Right ventricle myocardium superior (tissue), 1 donor: Measurements from ENCODE around the gene KLHL10. TPM values are rescaled to one million over a fixed set of nuclear protein-coding genes. Genes with fewer than 3 reads are reported as not detected.
A peak's percentile ranks its signal among the peaks of the same experiment; 100 is the strongest.
"Not testable (repeated sequence)": the region's sequence is repeated elsewhere in the genome, so short reads cannot be mapped to it uniquely, and the experiment has no call there.

Experiments used
- ATAC-seq: fragments of 200-7000 bp; cut with Tn5 transposase; one replicate; pipeline ENCODE4 v1.9.1; 2020; ENCODE audit warnings: mild to moderate bottlenecking; ENCODE audit not compliant: poor library complexity
- DNase-seq: peaks from one replicate; pipeline ENCODE4 v3.0.0-alpha.2; 2020
- intact Hi-C: fragments of 100-400 bp; cut with DNase I; formaldehyde crosslinking; loops from one replicate; pipeline ENCODE4 v1.11.2; 2022
- total RNA-seq: library from RNA; stranded (reverse); fragmentation: NEBNext Ultra II Directional; extraction: Animal tissue kit (Norgen Biotek cat#: 25700); gene quantifications from one replicate; pipeline ENCODE4 v1.2.1, GENCODE V29; 2021
- donor health status: DM: no; HTN: yes; CAD: no; lungs with severe emphysema.

Gene KLHL10
- total RNA-seq, 1 donor from 2014 or later = not detected

- peak; percentile 51 for ATAC-seq
- DNase-seq = peak; percentile 72
- intact Hi-C loops = no loop called here
Observed at GRCh38 chr17:41812381-41813151, 25.1 kb upstream of the KLHL10 start, which contains the start of gene FKBP10. FKBP10 (plus strand) TSS chr17:41813004; CDS start chr17:41813035, 31 bp downstream.

GRCh38 chr17:41813152-41813680, 24.4 kb upstream of the KLHL10 start:
- ATAC-seq (no peak), DNase-seq (no peak)
- intact Hi-C loops = no loop called here

GRCh38 chr17:41813699-41814124, 23.9 kb upstream of the KLHL10 start:
- intact Hi-C loops = no loop called here
- DNase-seq (no peak), ATAC-seq (no peak)

- intact Hi-C loops = no loop called here
- ATAC-seq (no peak), DNase-seq (no peak)
Observed at GRCh38 chr17:41814195-41814594, 23.4 kb upstream of the KLHL10 start.

GRCh38 chr17:41816637-41817320, 20.8 kb upstream of the KLHL10 start:
- no peak for ATAC-seq
- no peak for DNase-seq
- intact Hi-C loops = no loop called here

GRCh38 chr17:41818024-41818423, 19.6 kb upstream of the KLHL10 start:
- DNase-seq (peak; percentile 36), ATAC-seq (no peak)
- intact Hi-C loops = no loop called here

- intact Hi-C loops = no loop called here
- DNase-seq = no peak
- ATAC-seq = no peak
Observed at GRCh38 chr17:41821776-41822175, 15.8 kb upstream of the KLHL10 start.

GRCh38 chr17:41822216-41823140, 15.1 kb upstream of the KLHL10 start:
- ATAC-seq (no peak), DNase-seq (no peak)
- intact Hi-C loops = no loop called here

GRCh38 chr17:41823141-41823524, 14.5 kb upstream of the KLHL10 start:
- intact Hi-C loops = no loop called here
- no peak for DNase-seq
- no peak for ATAC-seq

GRCh38 chr17:41823580-41823979, 14.0 kb upstream of the KLHL10 start:
- ATAC-seq (no peak), DNase-seq (peak; percentile 7)
- intact Hi-C loops = no loop called here

GRCh38 chr17:41824086-41824485, 13.5 kb upstream of the KLHL10 start:
- ATAC-seq = no peak
- intact Hi-C loops = no loop called here
- DNase-seq = peak; percentile 36

- intact Hi-C loops = no loop called here
- DNase-seq (peak; percentile 35), ATAC-seq (no peak)
Observed at GRCh38 chr17:41825175-41825845, 12.3 kb upstream of the KLHL10 start.

GRCh38 chr17:41829961-41830360, 7.7 kb upstream of the KLHL10 start:
- ATAC-seq, intact Hi-C loops: not testable (repeated sequence)
- peak; percentile 20 for DNase-seq

GRCh38 chr17:41835214-41835799, 2.3 kb upstream of the KLHL10 start:
- DNase-seq (no peak), ATAC-seq (peak; percentile 63)
- intact Hi-C loops = no loop called here

GRCh38 chr17:41835800-41836549, 1.6 kb upstream of the KLHL10 start, which contains the start of gene NT5C3B:
NT5C3B (minus strand) TSS chr17:41836232; CDS start chr17:41836193, 39 bp downstream.
- intact Hi-C loops = no loop called here
- DNase-seq (peak; percentile 80), ATAC-seq (peak; percentile 98)

- intact Hi-C loops = no loop called here
- ATAC-seq (no peak), DNase-seq (no peak)
Observed at GRCh38 chr17:41836550-41837196, 952 bp upstream of the KLHL10 start.

GRCh38 chr17:41839448-41839847, 1.8 kb downstream of the KLHL10 start:
- ATAC-seq, intact Hi-C loops: not testable (repeated sequence)

More at GRCh38 chr17:41839448-41839847, 1.8 kb downstream of the KLHL10 start:
- not testable (repeated sequence) for DNase-seq
